Cardiac atrium fibroblast (primary cell): ENCODE measurements around the gene TSR3. TPM values are rescaled to one million over a fixed set of nuclear protein-coding genes. Genes with fewer than 3 reads are reported as not detected.

Experiments
- total RNA-seq: library from RNA; depleted of rRNA; stranded (reverse); fragments of >200 nt; gene quantifications from 2 replicates; pipeline ENCODE4 v1.2.3, GENCODE V29; 2015

The TSR3 gene
- 63.0 and 88.6 TPM in 2 replicates for total RNA-seq

DNA sequence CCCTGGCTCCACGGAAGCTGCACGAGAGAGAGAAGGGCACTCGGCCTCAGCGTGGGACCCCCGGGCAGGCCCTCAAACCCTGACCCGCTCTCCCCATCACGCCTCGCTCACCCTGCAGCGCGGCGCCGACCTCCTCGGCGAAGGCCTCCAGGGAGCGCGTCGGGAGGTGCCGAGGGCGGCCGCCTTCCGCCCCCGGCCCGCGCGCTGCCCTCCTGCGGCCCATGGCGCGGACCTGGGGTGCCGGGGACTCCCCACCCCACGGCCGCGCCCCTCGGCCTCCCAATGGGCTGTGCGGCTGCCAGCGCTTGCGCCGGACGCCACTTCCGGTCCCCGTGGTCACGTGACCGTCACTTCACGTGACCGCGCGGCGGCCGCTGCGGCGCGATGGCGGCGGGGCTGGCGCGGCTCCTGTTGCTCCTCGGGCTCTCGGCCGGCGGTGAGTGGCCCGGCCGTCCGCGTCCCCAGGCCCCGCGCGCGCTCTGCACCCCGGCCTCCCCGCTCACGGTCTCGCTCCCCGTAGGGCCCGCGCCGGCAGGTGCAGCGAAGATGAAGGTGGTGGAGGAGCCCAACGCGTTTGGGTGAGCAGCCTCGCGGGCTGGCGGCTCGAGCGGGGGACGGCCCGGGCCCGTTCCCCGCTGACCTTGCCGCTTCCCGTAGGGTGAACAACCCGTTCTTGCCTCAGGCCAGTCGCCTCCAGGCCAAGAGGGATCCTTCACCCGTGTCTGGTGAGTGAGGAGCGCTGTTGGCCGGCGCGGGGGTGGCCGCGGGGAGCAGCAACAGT lies at the start of gene TSR3, which contains the start of gene GNPTG:
TSR3 (minus strand) TSS at position 297 of the 781 bp plus-strand sequence; CDS start at position 223, 74 bp downstream.
GNPTG (plus strand) TSS at position 350 of the 781 bp plus-strand sequence; CDS start at position 385, 35 bp downstream.

DNA sequence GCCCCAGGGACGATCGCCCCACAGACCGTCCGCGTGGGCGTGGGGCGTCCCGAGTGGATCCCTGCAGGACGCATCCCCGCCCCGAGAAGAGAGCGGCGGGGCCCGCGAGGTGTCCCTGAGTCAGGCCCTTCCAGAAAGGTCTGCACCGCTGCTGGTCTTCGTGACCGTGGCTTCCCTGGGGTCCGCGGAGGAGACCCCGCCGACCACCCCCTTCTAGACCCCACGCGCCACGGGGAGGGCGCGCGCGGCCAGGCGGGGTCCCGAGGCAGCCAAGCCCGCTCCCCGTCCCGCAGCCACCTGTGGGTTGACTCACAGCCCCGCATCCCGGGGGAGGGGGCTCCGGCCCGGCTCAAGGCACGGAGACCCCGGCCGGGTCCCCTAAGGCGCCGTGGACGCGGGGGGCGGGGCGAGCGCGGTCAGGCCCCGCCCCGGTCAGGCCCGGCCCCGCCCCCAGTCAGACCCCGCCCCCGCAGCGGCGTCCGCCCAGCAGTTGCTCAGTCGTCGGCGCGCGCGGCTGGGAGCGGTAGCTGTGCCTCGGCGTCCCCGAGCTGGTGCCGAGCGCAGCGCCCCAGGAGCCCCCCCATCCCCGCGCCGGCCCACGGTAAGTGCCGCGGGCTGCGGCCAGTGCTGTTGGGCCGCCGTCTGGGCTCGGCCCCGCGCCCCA lies 18.4 kb downstream of the TSR3 start, which contains the start of gene BAIAP3:
BAIAP3 (plus strand) TSS at position 497 of the 664 bp plus-strand sequence. CDS start 4,905 bp downstream, outside the sequence.

DNA sequence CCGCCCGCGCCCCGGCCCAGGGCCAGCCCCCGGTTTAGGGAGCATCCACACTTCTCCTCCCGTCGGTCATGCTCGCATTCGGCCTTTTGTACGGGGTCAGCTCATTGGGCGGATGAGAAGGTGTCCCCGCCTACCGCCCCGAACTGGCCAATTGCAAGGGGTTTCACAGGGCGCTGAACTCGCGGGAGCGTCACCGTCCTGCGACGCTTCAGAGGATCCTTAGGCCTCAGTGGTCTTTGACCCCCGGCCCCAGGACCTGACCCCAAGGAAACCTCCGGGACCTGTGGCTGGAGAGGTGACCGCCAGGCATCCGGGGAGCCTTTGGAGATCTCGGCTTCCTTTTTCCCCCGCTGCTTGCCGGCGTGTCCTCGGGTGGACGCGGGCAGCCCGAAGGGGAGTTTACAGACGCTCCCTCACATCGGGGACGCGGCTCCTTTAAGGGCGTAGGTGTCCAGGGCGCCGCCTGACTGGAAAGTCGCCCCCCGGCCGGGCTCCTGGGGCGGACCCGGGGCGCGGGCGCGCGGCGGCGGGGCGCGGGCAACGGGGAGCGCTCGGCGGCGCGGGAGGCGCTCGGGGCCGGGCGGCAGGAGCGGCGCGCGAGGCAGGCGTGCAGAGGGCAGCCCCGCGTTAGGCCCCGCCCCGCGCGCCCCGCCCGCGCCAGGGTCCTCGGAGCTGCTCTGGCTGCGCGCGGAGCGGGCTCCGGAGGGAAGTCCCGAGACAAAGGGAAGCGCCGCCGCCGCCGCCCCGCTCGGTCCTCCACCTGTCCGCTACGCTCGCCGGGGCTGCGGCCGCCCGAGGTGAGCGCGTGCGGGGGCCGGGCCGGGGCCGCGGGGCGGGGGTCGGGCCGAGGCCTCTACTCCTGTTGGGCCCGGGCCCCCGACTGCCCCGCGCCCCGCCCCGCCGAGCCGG lies 42.4 kb downstream of the TSR3 start, which contains the start of gene UBE2I:
UBE2I (plus strand) TSS at position 660 of the 909 bp plus-strand sequence. CDS start 4,395 bp downstream, outside the sequence.

Other genes starting within 250 kb of the TSR3 start
- 0.81 and 1.1 TPM in 2 replicates for gene CACNA1H, start 198.8 kb downstream of the TSR3 start, total RNA-seq
- gene TPSG1, start 126.6 kb downstream of the TSR3 start, total RNA-seq, result not detected in 2 replicates
- not detected in 2 replicates for gene TPSB2, start 121.7 kb downstream of the TSR3 start, total RNA-seq
- gene TPSAB1, start 111.2 kb downstream of the TSR3 start, total RNA-seq, result not detected in 2 replicates
- not detected in 2 replicates for gene TPSD1, start 95.8 kb downstream of the TSR3 start, total RNA-seq
- 38.5 and 48.8 TPM in 2 replicates for gene UBE2I, start 42.2 kb downstream of the TSR3 start, total RNA-seq
- 1.8 and 4.7 TPM in 2 replicates for gene BAIAP3, start 18.2 kb downstream of the TSR3 start, total RNA-seq
- gene GNPTG, start 53 bp upstream of the TSR3 start, total RNA-seq, result 67.3 and 73.7 TPM in 2 replicates
- 23.3 and 27.6 TPM in 2 replicates for gene UNKL, start 62.8 kb upstream of the TSR3 start, total RNA-seq
- 15.2 and 18.0 TPM in 2 replicates for gene UQCC4, start 68.9 kb upstream of the TSR3 start, total RNA-seq
- not detected in 2 replicates for gene PERCC1, start 79.2 kb upstream of the TSR3 start, total RNA-seq
- not detected in 2 replicates for gene CCDC154, start 92.7 kb upstream of the TSR3 start, total RNA-seq
- 33.6 and 39.5 TPM in 2 replicates for gene CLCN7, start 123.2 kb upstream of the TSR3 start, total RNA-seq
- gene PTX4, start 137.1 kb upstream of the TSR3 start, total RNA-seq, result not detected in 2 replicates
- gene TELO2, start 141.5 kb upstream of the TSR3 start, total RNA-seq, result 6.3 and 13.9 TPM in 2 replicates
- 28.8 and 34.3 TPM in 2 replicates for gene TMEM204, start 181.8 kb upstream of the TSR3 start, total RNA-seq